WTC11 (cell line): ENCODE data around the gene PHKB.

Source experiments
- ARID4B ChIP-seq: sonication (generic); formaldehyde crosslinking; IDR thresholded peaks from 2 replicates; pipeline ENCODE4 v1.8.0; 2023; ENCODE audit warnings: missing genetic modification reagents, mild to moderate bottlenecking, borderline replicate concordance
- CBFB ChIP-seq: sonication (generic); formaldehyde crosslinking; IDR thresholded peaks from 2 replicates; pipeline ENCODE4 v1.8.1; 2022; ENCODE audit warnings: mild to moderate bottlenecking, low read depth, missing genetic modification reagents
- CREB1 ChIP-seq: sonication (generic); formaldehyde crosslinking; IDR thresholded peaks from 2 replicates; pipeline ENCODE4 v1.8.0; 2023; ENCODE audit warnings: mild to moderate bottlenecking, missing genetic modification reagents
- CTCF ChIP-seq: fragments of 200-600 bp; IDR thresholded peaks from 2 replicates; pipeline ENCODE4 v1.8.0; 2022; ENCODE audit warnings: antibody characterized with exemption
- E2F4 ChIP-seq: sonication (generic); formaldehyde crosslinking; IDR thresholded peaks from 2 replicates; pipeline ENCODE4 v1.8.1; 2022; ENCODE audit warnings: low read depth, mild to moderate bottlenecking, moderate library complexity, missing genetic modification reagents, borderline replicate concordance
- E2F5 ChIP-seq: sonication (generic); formaldehyde crosslinking; IDR thresholded peaks from 2 replicates; pipeline ENCODE4 v1.8.1; 2022; ENCODE audit warnings: mild to moderate bottlenecking, moderate library complexity, missing genetic modification reagents
- ELF4 ChIP-seq: sonication (generic); formaldehyde crosslinking; IDR thresholded peaks from 2 replicates; pipeline ENCODE4 v1.8.1; 2022; ENCODE audit warnings: low read depth, mild to moderate bottlenecking, moderate library complexity, missing genetic modification reagents
- ETV6 ChIP-seq: sonication (generic); formaldehyde crosslinking; IDR thresholded peaks from 2 replicates; pipeline ENCODE4 v1.8.1; 2022; ENCODE audit warnings: mild to moderate bottlenecking, missing genetic modification reagents
- FOXP4 ChIP-seq: sonication (generic); formaldehyde crosslinking; IDR thresholded peaks from 2 replicates; pipeline ENCODE4 v1.8.0; 2022; ENCODE audit warnings: mild to moderate bottlenecking, missing genetic modification reagents
- TCF7 ChIP-seq: sonication (generic); formaldehyde crosslinking; IDR thresholded peaks from 2 replicates; pipeline ENCODE4 v1.8.0; 2022; ENCODE audit warnings: mild to moderate bottlenecking, low read depth, missing genetic modification reagents, moderate library complexity
- ZNF512 ChIP-seq: sonication (generic); formaldehyde crosslinking; IDR thresholded peaks from 2 replicates; pipeline ENCODE4 v1.8.1; 2022; ENCODE audit warnings: missing genetic modification reagents, borderline replicate concordance

- no peak for TF ChIP-seq CTCF
- TF ChIP-seq E2F4 = no peak
- no peak for TF ChIP-seq TCF7 (CRISPR knock-in tag)
- TF ChIP-seq ZNF512 (CRISPR knock-in tag) = no peak
- no peak for TF ChIP-seq ARID4B (CRISPR knock-in tag)
- TF ChIP-seq ETV6 (CRISPR knock-in tag) = no peak
- no peak for TF ChIP-seq CREB1 (CRISPR knock-in tag)
- no peak for TF ChIP-seq FOXP4 (CRISPR knock-in tag)
- no peak for TF ChIP-seq E2F5
- TF ChIP-seq CBFB = no peak
- TF ChIP-seq ELF4 = no peak
Measured at GRCh38 chr16:47578033-47578432, 116.9 kb downstream of the PHKB start.
